Type B pancreatic cell (in vitro differentiated cells): ENCODE measurements around the gene PLCL2. TPM values are rescaled to one million over a fixed set of nuclear protein-coding genes. Genes with fewer than 3 reads are reported as not detected.

ENCODE experiments used
- DNase-seq: peaks from one replicate; pipeline ENCODE4 v3.0.0; 2021; ENCODE audit warnings: mixed read lengths; ENCODE audit not compliant: unreplicated experiment; ENCODE audit errors: extremely low spot score
- H3K27ac Mint-ChIP-seq: 2 replicates; pipeline ENCODE4 v1.8.0; 2021; ENCODE audit warnings: mild to moderate bottlenecking, mixed read lengths
- H3K27me3 Mint-ChIP-seq: 2 replicates; pipeline ENCODE4 v1.8.0; 2021; ENCODE audit warnings: mixed read lengths
- H3K36me3 Mint-ChIP-seq: 2 replicates; pipeline ENCODE4 v1.8.0; 2021; ENCODE audit warnings: mixed read lengths
- H3K4me1 Mint-ChIP-seq: one replicate; pipeline ENCODE4 v1.8.0; 2021; ENCODE audit warnings: mixed read lengths; ENCODE audit not compliant: unreplicated experiment
- H3K4me3 Mint-ChIP-seq: 2 replicates; pipeline ENCODE4 v1.8.0; 2021; ENCODE audit warnings: mild to moderate bottlenecking, mixed read lengths
- H3K9me3 Mint-ChIP-seq: 2 replicates; pipeline ENCODE4 v1.8.0; 2021; ENCODE audit warnings: mixed read lengths
- CTCF ChIP-seq: fragments of 200-600 bp; sonication (generic); conservative IDR thresholded peaks from 2 replicates; pipeline ENCODE4 v1.5.0; 2021; ENCODE audit warnings: antibody characterized with exemption, mild to moderate bottlenecking
- total RNA-seq: library from RNA; stranded (reverse); gene quantifications from 2 replicates; pipeline ENCODE4 v1.2.1, GENCODE V29; 2021; ENCODE audit warnings: low replicate concordance

The PLCL2 gene
- total RNA-seq, 1 donor from 2014 or later: 10.6 TPM

GRCh38 chr3:17111586-17111985 is 226.8 kb downstream of the PLCL2 start:
- no peak for DNase-seq
- Mint-ChIP-seq H3K36me3 (no peaks in the 10 kb centered on the region), H3K9me3 (no peaks in the 10 kb centered on the region), H3K27me3 (no peaks in the 10 kb centered on the region), H3K4me1 (no peaks in the 10 kb centered on the region), H3K27ac (no peak overlapping the region), H3K4me3 (no peak overlapping the region)
- TF ChIP-seq CTCF: no peak

GRCh38 chr3:17115186-17115585 is 230.4 kb downstream of the PLCL2 start:
- no peak overlapping the region for H3K4me3 Mint-ChIP-seq
- H3K9me3 Mint-ChIP-seq: no peaks in the 10 kb centered on the region
- no peak for TF ChIP-seq CTCF
- H3K36me3 Mint-ChIP-seq: no peaks in the 10 kb centered on the region
- DNase-seq: no peak
- no peaks in the 10 kb centered on the region for H3K27me3 Mint-ChIP-seq
- no peak overlapping the region for H3K27ac Mint-ChIP-seq
- no peaks in the 10 kb centered on the region for H3K4me1 Mint-ChIP-seq

DNA sequence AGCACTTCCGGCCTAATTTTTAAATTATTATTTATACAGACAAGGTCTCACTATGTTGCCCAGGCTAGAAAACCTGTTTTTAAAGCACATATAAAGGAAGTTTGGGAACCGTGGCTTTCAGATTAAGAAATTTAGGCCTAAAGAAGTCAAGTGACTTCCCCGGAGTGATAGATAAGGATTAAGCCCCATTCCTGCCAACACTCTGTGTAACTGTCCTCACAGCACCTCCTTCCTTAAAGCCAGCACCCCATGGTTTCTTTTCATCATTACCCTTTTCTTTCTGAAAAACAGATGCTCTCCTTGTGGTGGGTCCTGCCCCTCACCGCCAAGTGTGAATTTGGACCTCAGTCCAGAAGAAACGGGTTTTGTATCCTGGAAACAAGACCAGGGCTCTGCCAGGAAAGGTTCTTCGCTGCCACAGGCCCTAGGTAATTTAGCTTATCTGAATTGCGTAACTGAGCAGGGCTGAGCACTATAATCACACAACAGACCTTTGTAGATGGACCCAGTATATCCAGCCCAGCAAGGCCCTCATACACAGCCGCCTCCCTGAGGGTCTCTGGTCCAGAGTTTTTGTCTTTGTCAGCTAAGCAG is 231.3 kb downstream of the PLCL2 start:
- H3K4me3 Mint-ChIP-seq: no peak overlapping the region
- no peak for TF ChIP-seq CTCF
- H3K9me3 Mint-ChIP-seq: no peaks in the 10 kb centered on the region
- no peak overlapping the region for H3K27ac Mint-ChIP-seq
- no peaks in the 10 kb centered on the region for H3K4me1 Mint-ChIP-seq
- DNase-seq: no peak
- H3K36me3 Mint-ChIP-seq: no peaks in the 10 kb centered on the region
- H3K27me3 Mint-ChIP-seq: no peaks in the 10 kb centered on the region

- no peak for DNase-seq
- no peaks in the 10 kb centered on the region for H3K9me3 Mint-ChIP-seq
Observed at GRCh38 chr3:17118771-17119170, 234.0 kb downstream of the PLCL2 start.

DNA sequence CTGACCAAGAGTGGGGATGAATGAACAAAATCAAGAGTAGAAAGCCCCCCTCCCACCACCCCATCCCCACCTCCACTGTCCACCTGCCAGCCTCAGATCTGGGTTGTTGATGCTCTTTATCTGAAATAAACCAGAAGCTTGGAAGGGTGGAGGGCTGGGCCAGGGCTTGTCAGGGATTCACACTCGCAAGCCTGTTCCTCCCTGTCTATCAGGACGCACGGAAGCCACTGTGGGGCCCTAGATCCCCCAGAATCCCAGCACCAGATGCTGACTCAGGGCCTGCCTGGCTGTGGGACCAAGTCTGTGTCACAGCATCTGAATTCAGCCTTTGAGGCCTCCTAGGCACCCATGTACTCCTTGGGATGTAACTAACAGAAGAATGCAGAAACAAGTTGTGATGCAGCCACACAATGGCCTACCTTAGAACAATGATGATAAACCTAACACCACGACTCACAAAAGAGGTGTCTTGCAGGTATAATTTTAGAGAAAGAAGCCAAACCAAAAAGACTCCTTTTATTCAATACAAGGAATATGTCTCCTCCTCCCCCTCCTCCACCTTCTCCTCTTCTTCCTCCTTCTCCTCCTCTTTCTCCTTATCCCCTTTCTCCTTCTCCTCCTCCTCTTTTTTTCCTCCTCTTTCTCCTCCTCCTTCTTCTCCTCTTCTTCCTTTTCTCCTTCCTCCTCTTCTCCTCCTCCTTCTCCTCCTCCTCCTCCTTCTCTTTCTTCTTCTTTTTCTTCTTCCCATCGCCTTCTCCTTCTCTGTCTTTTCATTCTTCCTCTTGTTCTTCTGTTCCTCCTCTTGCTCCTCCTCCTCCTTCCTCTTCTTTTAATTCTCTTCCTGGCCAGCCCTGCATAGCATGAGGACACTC is 234.7 kb downstream of the PLCL2 start:
- no peak overlapping the region for H3K27ac Mint-ChIP-seq
- no peak overlapping the region for H3K4me3 Mint-ChIP-seq
- DNase-seq: no peak
- H3K9me3 Mint-ChIP-seq: no peaks in the 10 kb centered on the region
- no peak for TF ChIP-seq CTCF
- no peaks in the 10 kb centered on the region for H3K4me1 Mint-ChIP-seq
- no peaks in the 10 kb centered on the region for H3K27me3 Mint-ChIP-seq
- H3K36me3 Mint-ChIP-seq: no peaks in the 10 kb centered on the region

More at GRCh38 chr3:17118771-17119170, 234.0 kb downstream of the PLCL2 start:
- Mint-ChIP-seq H3K4me1 (no peaks in the 10 kb centered on the region), H3K27ac (no peak overlapping the region), H3K27me3 (no peaks in the 10 kb centered on the region), H3K36me3 (no peaks in the 10 kb centered on the region), H3K4me3 (no peak overlapping the region)
- no peak for TF ChIP-seq CTCF
